PFSK-1 (cell line): ENCODE measurements around the gene MAGI2.

Source experiments
- POLR2AphosphoS5 ChIP-seq: IDR thresholded peaks from 2 replicates; pipeline ENCODE4 v1.6.1; 2012; ENCODE audit warnings: low read depth, mild to moderate bottlenecking, control low read depth, low read length, moderate library complexity
- TAF1 ChIP-seq: IDR thresholded peaks from 2 replicates; pipeline ENCODE4 v1.6.1; 2012; ENCODE audit warnings: low read length, control low read depth, borderline replicate concordance; ENCODE audit not compliant: insufficient read depth

- TF ChIP-seq POLR2AphosphoS5, result no peak
- no peak for TF ChIP-seq TAF1
Observed at GRCh38 chr7:78222001-78222751, 1231.3 kb downstream of the MAGI2 start.
